Panc1 (cell line): Measurements from ENCODE around the gene ASPRV1. TPM values are rescaled to one million over a fixed set of nuclear protein-coding genes. Genes with fewer than 3 reads are reported as not detected.

Experiments used
- ATAC-seq: fragments of 200-7000 bp; cut with Tn5 transposase; 2 replicates; pipeline ENCODE4 v1.9.1; 2020; ENCODE audit warnings: mild to moderate bottlenecking, moderate library complexity
- BruUV-seq: library from RNA; stranded (reverse); fragments of 400-500 nt; replicated peaks from 2 replicates; lab custom pipeline; 2021; lab: Mats Ljungman, UMichigan
- CTCF ChIA-PET: fragments of 300-600 bp; sonication (Branson Sonifier 250); formaldehyde crosslinking; loops from one replicate; lab custom pipeline; 2022; ENCODE audit warnings: antibody characterized with exemption; lab: Charles Lee
- POLR2A ChIA-PET: fragments of 300-600 bp; sonication (Branson Sonifier 250); formaldehyde crosslinking; loops from one replicate; lab custom pipeline; 2022; ENCODE audit warnings: antibody characterized with exemption; lab: Charles Lee
- DNase-seq: peaks from one replicate; pipeline ENCODE4 v3.0.0-alpha.2; 2010; ENCODE audit warnings: low read depth, low spot score
- H3K27ac ChIP-seq: 2 replicates; pipeline ENCODE4 v1.5.1; 2011; ENCODE audit warnings: mild to moderate bottlenecking, low read length, inconsistent platforms
- H3K27me3 ChIP-seq: fragments of 200-500 bp; sonication (Bioruptor generic); 2 replicates; pipeline ENCODE4 v1.6.0; 2014; ENCODE audit warnings: low read length, inconsistent platforms; ENCODE audit not compliant: control insufficient read depth, insufficient read depth
- H3K36me3 ChIP-seq: fragments of 200-500 bp; sonication (Bioruptor generic); 2 replicates; pipeline ENCODE4 v1.5.1; 2014; ENCODE audit warnings: inconsistent platforms, mild to moderate bottlenecking, low read length, moderate library complexity; ENCODE audit not compliant: control insufficient read depth, insufficient read depth
- H3K4me1 ChIP-seq: 2 replicates; pipeline ENCODE4 v1.5.1; 2011; ENCODE audit warnings: inconsistent platforms, mild to moderate bottlenecking, low read length, moderate library complexity; ENCODE audit not compliant: control insufficient read depth, insufficient read depth
- H3K4me3 ChIP-seq, 2 experiments: 2 replicates each; pipeline ENCODE4 v1.5.1; 2011 to 2012; ENCODE audit warnings: low read depth in 2 of 2, low read length in 2 of 2, mild to moderate bottlenecking in 2 of 2, inconsistent platforms in 1 of 2, moderate library complexity in 1 of 2
- H3K9me3 ChIP-seq: fragments of 200-500 bp; sonication (Bioruptor generic); 2 replicates; pipeline ENCODE4 v1.5.1; 2014; ENCODE audit warnings: low read depth, mild to moderate bottlenecking, inconsistent platforms, low read length, moderate library complexity; ENCODE audit not compliant: control insufficient read depth, insufficient read depth
- CTCF ChIP-seq: fragments of 450-650 bp; IDR thresholded peaks from 2 replicates; pipeline ENCODE4 v1.5.1; 2017; ENCODE audit warnings: mild to moderate bottlenecking
- POLR2AphosphoS5 ChIP-seq: IDR thresholded peaks from 2 replicates; pipeline ENCODE4 v1.6.1; 2012; ENCODE audit warnings: mild to moderate bottlenecking, low read depth, low read length, moderate library complexity
- REST ChIP-seq, 2 experiments: IDR thresholded peaks; 2 replicates each; pipeline ENCODE4 v1.6.1; 2011 to 2012; ENCODE audit warnings: low read depth in 2 of 2, control low read depth in 1 of 2, low read length in 1 of 2, mild to moderate bottlenecking in 1 of 2, moderate library complexity in 1 of 2; ENCODE audit not compliant: insufficient read depth in 1 of 2
- SIN3A ChIP-seq: IDR thresholded peaks from 2 replicates; pipeline ENCODE4 v1.6.1; 2012; ENCODE audit warnings: low read depth, mild to moderate bottlenecking, low read length, moderate library complexity, borderline replicate concordance; ENCODE audit not compliant: insufficient read depth
- TCF7L2 ChIP-seq: IDR thresholded peaks from 2 replicates; pipeline ENCODE4 v1.6.1; 2011; ENCODE audit warnings: mild to moderate bottlenecking, low read depth, low read length, inconsistent platforms
- in situ Hi-C: cut with HindIII; loops from 2 replicates; pipeline ENCODE4 v1.10.0; 2016; ENCODE audit warnings: low sequenced_read_pairs, low pct_unique_long_range_greater_than_20kb
- intact Hi-C: fragments of 100-400 bp; cut with micrococcal nuclease; formaldehyde crosslinking; loops from one replicate; pipeline ENCODE4 v1.10.0; 2022; ENCODE audit not compliant: unreplicated experiment
- total RNA-seq: library from RNA; stranded (reverse); gene quantifications from one replicate; pipeline ENCODE4 v1.2.1, GENCODE V29; 2021; ENCODE audit not compliant: unreplicated experiment

Gene ASPRV1
- total RNA-seq, 1 experiment from 2014 or later = 0.21 TPM

- no TSS peak for BruUV-seq
- Histone ChIP-seq H3K36me3 (no peaks in the 10 kb centered on the region), H3K27me3 (no peaks in the 10 kb centered on the region), H3K4me3 (no peak overlapping the region), H3K9me3 (no peaks in the 10 kb centered on the region), H3K4me1 (no peaks in the 10 kb centered on the region; the same call in 1 of the 2 replicates), H3K27ac (no peak overlapping the region)
- ChIA-PET POLR2A (no interaction called here), CTCF (no interaction called here)
- in situ Hi-C loops (no loop called here), intact Hi-C loops (no loop called here)
- DNase-seq (no peak), ATAC-seq (no peak)
- TF ChIP-seq TCF7L2 (no peak), POLR2AphosphoS5 (no peak), CTCF (no peak), REST (IDR thresholded peaks at IDR 0.05; ENCODE audit: insufficient read depth in 1 of 2, low read depth in 2 of 2, low read length in 1 of 2) (no peak)
Measured at GRCh38 chr2:69940691-69941090, 20.7 kb downstream of the ASPRV1 start.

- CTCF ChIA-PET = no interaction called here
- Histone ChIP-seq H3K4me3 (no peak overlapping the region), H3K36me3 (no peaks in the 10 kb centered on the region), H3K27ac (no peak overlapping the region), H3K27me3 (no peaks in the 10 kb centered on the region), H3K9me3 (no peaks in the 10 kb centered on the region), H3K4me1 (no peaks in the 10 kb centered on the region)
- no peak for TF ChIP-seq TCF7L2
- BruUV-seq = no TSS peak
- ATAC-seq = no peak
- in situ Hi-C loops = no loop called here
- no peak for DNase-seq
- POLR2A ChIA-PET = no interaction called here
- intact Hi-C loops = no loop called here
Measured at GRCh38 chr2:69939722-69940121, 21.7 kb downstream of the ASPRV1 start.

- ChIA-PET POLR2A (no interaction called here), CTCF (no interaction called here)
- H3K9me3 ChIP-seq = no peaks in the 10 kb centered on the region
- BruUV-seq = no TSS peak
- TF ChIP-seq TCF7L2 (no peak), SIN3A (no peak), POLR2AphosphoS5 (no peak), REST (IDR thresholded peaks at IDR 0.05; ENCODE audit: insufficient read depth in 1 of 2, low read depth in 2 of 2, low read length in 1 of 2) (no peak), CTCF (no peak)
- ATAC-seq (no peak), DNase-seq (no peak)
- no peaks in the 10 kb centered on the region for H3K27me3 ChIP-seq
- no peaks in the 10 kb centered on the region for H3K36me3 ChIP-seq
- intact Hi-C loops (no loop called here), in situ Hi-C loops (no loop called here)
- no peak overlapping the region for H3K27ac ChIP-seq
- H3K4me3 ChIP-seq = no peak overlapping the region
- H3K4me1 ChIP-seq = 0 out of 2 replicates have a peak, but pooled peaks cover 4% of the 10 kb centered on the region
Measured at GRCh38 chr2:69937968-69938367, 23.5 kb downstream of the ASPRV1 start.
